ENCODE results near the gene RARRES2. TPM values are rescaled to one million over a fixed set of nuclear protein-coding genes. Genes with fewer than 3 reads are reported as not detected.
A peak's percentile ranks its signal among the peaks of the same experiment; 100 is the strongest.

Gene RARRES2
- total RNA-seq, 2 donors from 2014 or later = 76.4 to 102 TPM

- no peak for TF ChIP-seq CTCF (IDR thresholded peaks at IDR 0.05)
- ATAC-seq (ENCODE audit: insufficient number of reproducible peaks, low FRiP score, low read depth) (no peak), DNase-seq (ENCODE audit: low spot score) (no peak)
- Histone ChIP-seq H3K36me3 (no peaks in the 10 kb centered on the region), H3K9me3 (no peaks in the 10 kb centered on the region), H3K27ac (no peak overlapping the region), H3K27me3 (replicated peaks; ENCODE audit: insufficient read depth) (no peaks in the 10 kb centered on the region), H3K4me3 (no peak overlapping the region), H3K4me1 (ENCODE audit: control insufficient read depth in 1 of 2, low read depth in 2 of 2) (peaks cover 0 to 2% of the 10 kb centered on the region in 2 donors)
Observed at GRCh38 chr7:150346922-150347321, 5.5 kb upstream of the RARRES2 start.

GRCh38 chr7:150345012-150345411 lies 3.6 kb upstream of the RARRES2 start:
- Histone ChIP-seq H3K9me3 (no peaks in the 10 kb centered on the region), H3K27me3 (replicated peaks; ENCODE audit: insufficient read depth) (no peaks in the 10 kb centered on the region), H3K4me3 (no peak overlapping the region), H3K36me3 (no peaks in the 10 kb centered on the region), H3K4me1 (ENCODE audit: control insufficient read depth in 1 of 2, low read depth in 2 of 2) (peaks cover 0 to 16% of the 10 kb centered on the region in 2 donors), H3K27ac (no peak overlapping the region)
- ATAC-seq (ENCODE audit: insufficient number of reproducible peaks, low FRiP score, low read depth) (no peak), DNase-seq (ENCODE audit: low spot score) (no peak)
- TF ChIP-seq CTCF (IDR thresholded peaks at IDR 0.05) = no peak

GRCh38 chr7:150344299-150344698 lies 2.9 kb upstream of the RARRES2 start:
- H3K27ac ChIP-seq = no peak overlapping the region
- no peak overlapping the region for H3K4me3 ChIP-seq
- H3K4me1 ChIP-seq (ENCODE audit: control insufficient read depth in 1 of 2, low read depth in 2 of 2) = peaks cover 0 to 22% of the 10 kb centered on the region in 2 donors
- H3K36me3 ChIP-seq = no peaks in the 10 kb centered on the region
- ATAC-seq (ENCODE audit: insufficient number of reproducible peaks, low FRiP score, low read depth) = no peak
- no peak for TF ChIP-seq CTCF (IDR thresholded peaks at IDR 0.05)
- H3K9me3 ChIP-seq = no peaks in the 10 kb centered on the region
- H3K27me3 ChIP-seq (replicated peaks; ENCODE audit: insufficient read depth) = no peaks in the 10 kb centered on the region
- DNase-seq (ENCODE audit: low spot score) = no peak

GRCh38 chr7:150343225-150343624 lies 1.8 kb upstream of the RARRES2 start:
- TF ChIP-seq CTCF (IDR thresholded peaks at IDR 0.05) = no peak
- H3K4me3 ChIP-seq = no peak overlapping the region
- peaks cover 0 to 22% of the 10 kb centered on the region in 2 donors for H3K4me1 ChIP-seq (ENCODE audit: control insufficient read depth in 1 of 2, low read depth in 2 of 2)
- no peaks in the 10 kb centered on the region for H3K9me3 ChIP-seq
- no peak for DNase-seq (ENCODE audit: low spot score)
- no peak for ATAC-seq (ENCODE audit: insufficient number of reproducible peaks, low FRiP score, low read depth)
- no peak overlapping the region for H3K27ac ChIP-seq
- H3K36me3 ChIP-seq = no peaks in the 10 kb centered on the region
- no peaks in the 10 kb centered on the region for H3K27me3 ChIP-seq (replicated peaks; ENCODE audit: insufficient read depth)

- Histone ChIP-seq H3K4me1 (ENCODE audit: control insufficient read depth in 1 of 2, low read depth in 2 of 2) (peaks cover 0 to 22% of the 10 kb centered on the region in 2 donors), H3K9me3 (no peaks in the 10 kb centered on the region), H3K36me3 (no peaks in the 10 kb centered on the region), H3K27ac (no peak overlapping the region), H3K4me3 (peak overlapping the region; percentile 75), H3K27me3 (replicated peaks; ENCODE audit: insufficient read depth) (no peaks in the 10 kb centered on the region)
- DNase-seq (ENCODE audit: low spot score) = no peak
- TF ChIP-seq CTCF (IDR thresholded peaks at IDR 0.05) = no peak
- ATAC-seq (ENCODE audit: insufficient number of reproducible peaks, low FRiP score, low read depth) = no peak
Observed at GRCh38 chr7:150342121-150342408, 636 bp upstream of the RARRES2 start.

Data from thoracic aorta (tissue), 2 donors.